PC-3 (cell line): ENCODE data around the gene TTC34.

Experiments used
- EZH2 ChIP-seq: fragments of 300-600 bp; sonication (generic); IDR thresholded peaks from one replicate; pipeline ENCODE4 v1.6.1; 2017; ENCODE audit warnings: antibody characterized with exemption, mild to moderate bottlenecking, low read length; ENCODE audit not compliant: unreplicated experiment
- EZH2phosphoT487 ChIP-seq: fragments of 300-600 bp; sonication (generic); IDR thresholded peaks from 2 replicates; pipeline ENCODE4 v1.6.1; 2018; ENCODE audit warnings: mild to moderate bottlenecking, antibody characterized with exemption, low read length, borderline replicate concordance
- TF ChIP-seq, protein P1 (sequence below): fragments of 300-600 bp; sonication (generic); conservative IDR thresholded peaks from 2 replicates; pipeline ENCODE4 v1.5.1; 2017; ENCODE audit warnings: antibody characterized with exemption, low read depth, mild to moderate bottlenecking, low read length

DNA sequence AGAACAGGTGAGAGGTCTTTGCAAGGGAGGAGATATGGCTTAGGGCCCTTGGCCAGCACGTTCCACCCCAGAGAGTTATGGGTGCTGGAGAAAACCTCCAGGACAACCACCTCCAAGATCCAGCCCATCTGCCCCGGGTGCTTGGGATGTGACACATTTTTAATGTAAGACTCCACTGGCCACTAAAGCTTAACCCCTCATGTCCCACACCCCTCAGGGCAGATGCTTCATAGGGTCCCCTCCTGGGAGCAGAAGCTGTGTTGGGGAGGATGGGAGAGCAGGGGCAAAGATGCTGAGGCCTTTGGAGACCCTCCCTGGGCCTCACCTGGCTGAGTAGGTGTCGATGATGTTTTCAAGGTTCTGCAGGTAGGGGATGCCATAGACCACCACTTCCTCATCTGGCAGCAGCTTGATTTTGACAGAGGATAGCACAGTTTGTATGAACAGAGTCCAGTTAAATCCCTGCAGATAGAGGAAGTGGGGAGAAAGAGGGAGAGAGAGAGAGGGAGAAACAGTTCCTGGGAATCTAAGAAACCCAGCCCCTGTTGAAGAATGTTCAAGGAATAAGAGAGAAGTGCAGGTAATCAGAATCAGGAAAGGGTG is 203.1 kb downstream of the TTC34 start:
- TF ChIP-seq, protein P1, sequence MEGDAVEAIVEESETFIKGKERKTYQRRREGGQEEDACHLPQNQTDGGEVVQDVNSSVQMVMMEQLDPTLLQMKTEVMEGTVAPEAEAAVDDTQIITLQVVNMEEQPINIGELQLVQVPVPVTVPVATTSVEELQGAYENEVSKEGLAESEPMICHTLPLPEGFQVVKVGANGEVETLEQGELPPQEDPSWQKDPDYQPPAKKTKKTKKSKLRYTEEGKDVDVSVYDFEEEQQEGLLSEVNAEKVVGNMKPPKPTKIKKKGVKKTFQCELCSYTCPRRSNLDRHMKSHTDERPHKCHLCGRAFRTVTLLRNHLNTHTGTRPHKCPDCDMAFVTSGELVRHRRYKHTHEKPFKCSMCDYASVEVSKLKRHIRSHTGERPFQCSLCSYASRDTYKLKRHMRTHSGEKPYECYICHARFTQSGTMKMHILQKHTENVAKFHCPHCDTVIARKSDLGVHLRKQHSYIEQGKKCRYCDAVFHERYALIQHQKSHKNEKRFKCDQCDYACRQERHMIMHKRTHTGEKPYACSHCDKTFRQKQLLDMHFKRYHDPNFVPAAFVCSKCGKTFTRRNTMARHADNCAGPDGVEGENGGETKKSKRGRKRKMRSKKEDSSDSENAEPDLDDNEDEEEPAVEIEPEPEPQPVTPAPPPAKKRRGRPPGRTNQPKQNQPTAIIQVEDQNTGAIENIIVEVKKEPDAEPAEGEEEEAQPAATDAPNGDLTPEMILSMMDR = no peak
- TF ChIP-seq EZH2 (no peak), EZH2phosphoT487 (no peak)
